Epithelial cell of esophagus (primary cell): ENCODE measurements around the gene GSTA4.

ENCODE experiments used
- DNase-seq: peaks from one replicate; pipeline ENCODE4 v3.0.0; 2010; ENCODE audit warnings: low read depth
- H3K4me3 ChIP-seq: 2 replicates; pipeline ENCODE4 v1.5.1; 2011; ENCODE audit warnings: mild to moderate bottlenecking, low read length, control low read depth
- CTCF ChIP-seq: IDR thresholded peaks from 2 replicates; pipeline ENCODE4 v1.5.1; 2011; ENCODE audit warnings: low read depth, mild to moderate bottlenecking, low read length, control low read depth, inconsistent platforms; ENCODE audit not compliant: insufficient read depth; ENCODE audit errors: missing control alignments

GSTA4 gene

GRCh38 chr6:52995089-52995912 is at the start of gene GSTA4:
TSS of gene GSTA4 (minus strand) at chr6:52995284. CDS start at chr6:52994243, 1,041 bp downstream.
- TF ChIP-seq CTCF = peak; percentile 66
- H3K4me3 ChIP-seq = peak within 1 kb of the TSS; percentile 84
- DNase-seq = peak; percentile 96

GRCh38 chr6:53044572-53044971 is 49.5 kb upstream of the GSTA4 start:
- no peak for DNase-seq
- no peak for TF ChIP-seq CTCF
- no peak overlapping the region for H3K4me3 ChIP-seq

- DNase-seq = no peak
- no peak overlapping the region for H3K4me3 ChIP-seq
These were observed 49.0 kb upstream of the GSTA4 start for GRCh38 chr6:53044071-53044470.

GRCh38 chr6:53043581-53043980 is 48.5 kb upstream of the GSTA4 start:
- no peak overlapping the region for H3K4me3 ChIP-seq
- no peak for TF ChIP-seq CTCF
- DNase-seq = no peak

More at GRCh38 chr6:53044071-53044470, 49.0 kb upstream of the GSTA4 start:
- no peak for TF ChIP-seq CTCF

GRCh38 chr6:53042112-53042511 is 47.0 kb upstream of the GSTA4 start:
- no peak for TF ChIP-seq CTCF
- no peak overlapping the region for H3K4me3 ChIP-seq
- peak; percentile 82 for DNase-seq

GRCh38 chr6:53041356-53041755 is 46.3 kb upstream of the GSTA4 start:
- DNase-seq = no peak
- H3K4me3 ChIP-seq = no peak overlapping the region
- no peak for TF ChIP-seq CTCF

GRCh38 chr6:53038596-53038995 is 43.5 kb upstream of the GSTA4 start:
- TF ChIP-seq CTCF = no peak
- no peak for DNase-seq
- H3K4me3 ChIP-seq = no peak overlapping the region
